Panc1 (cell line): ENCODE data around the gene ERC2. TPM values are rescaled to one million over a fixed set of nuclear protein-coding genes. Genes with fewer than 3 reads are reported as not detected.

Experiments
- ATAC-seq: fragments of 200-7000 bp; cut with Tn5 transposase; 2 replicates; pipeline ENCODE4 v1.9.1; 2020; ENCODE audit warnings: mild to moderate bottlenecking, moderate library complexity
- BruUV-seq: library from RNA; stranded (reverse); fragments of 400-500 nt; replicated peaks from 2 replicates; lab custom pipeline; 2021; lab: Mats Ljungman, UMichigan
- CTCF ChIA-PET: fragments of 300-600 bp; sonication (Branson Sonifier 250); formaldehyde crosslinking; loops from one replicate; lab custom pipeline; 2022; ENCODE audit warnings: antibody characterized with exemption; lab: Charles Lee
- POLR2A ChIA-PET: fragments of 300-600 bp; sonication (Branson Sonifier 250); formaldehyde crosslinking; loops from one replicate; lab custom pipeline; 2022; ENCODE audit warnings: antibody characterized with exemption; lab: Charles Lee
- DNase-seq: peaks from one replicate; pipeline ENCODE4 v3.0.0-alpha.2; 2010; ENCODE audit warnings: low read depth, low spot score
- H3K27ac ChIP-seq: 2 replicates; pipeline ENCODE4 v1.5.1; 2011; ENCODE audit warnings: mild to moderate bottlenecking, low read length, inconsistent platforms
- H3K27me3 ChIP-seq: fragments of 200-500 bp; sonication (Bioruptor generic); 2 replicates; pipeline ENCODE4 v1.6.0; 2014; ENCODE audit warnings: low read length, inconsistent platforms; ENCODE audit not compliant: control insufficient read depth, insufficient read depth
- H3K36me3 ChIP-seq: fragments of 200-500 bp; sonication (Bioruptor generic); 2 replicates; pipeline ENCODE4 v1.5.1; 2014; ENCODE audit warnings: inconsistent platforms, mild to moderate bottlenecking, low read length, moderate library complexity; ENCODE audit not compliant: control insufficient read depth, insufficient read depth
- H3K4me1 ChIP-seq: 2 replicates; pipeline ENCODE4 v1.5.1; 2011; ENCODE audit warnings: inconsistent platforms, mild to moderate bottlenecking, low read length, moderate library complexity; ENCODE audit not compliant: control insufficient read depth, insufficient read depth
- H3K4me3 ChIP-seq, 2 experiments: 2 replicates each; pipeline ENCODE4 v1.5.1; 2011 to 2012; ENCODE audit warnings: low read depth in 2 of 2, low read length in 2 of 2, mild to moderate bottlenecking in 2 of 2, inconsistent platforms in 1 of 2, moderate library complexity in 1 of 2
- H3K9me3 ChIP-seq: fragments of 200-500 bp; sonication (Bioruptor generic); 2 replicates; pipeline ENCODE4 v1.5.1; 2014; ENCODE audit warnings: low read depth, mild to moderate bottlenecking, inconsistent platforms, low read length, moderate library complexity; ENCODE audit not compliant: control insufficient read depth, insufficient read depth
- CTCF ChIP-seq: fragments of 450-650 bp; IDR thresholded peaks from 2 replicates; pipeline ENCODE4 v1.5.1; 2017; ENCODE audit warnings: mild to moderate bottlenecking
- POLR2AphosphoS5 ChIP-seq: IDR thresholded peaks from 2 replicates; pipeline ENCODE4 v1.6.1; 2012; ENCODE audit warnings: mild to moderate bottlenecking, low read depth, low read length, moderate library complexity
- REST ChIP-seq, 2 experiments: IDR thresholded peaks; 2 replicates each; pipeline ENCODE4 v1.6.1; 2011 to 2012; ENCODE audit warnings: low read depth in 2 of 2, control low read depth in 1 of 2, low read length in 1 of 2, mild to moderate bottlenecking in 1 of 2, moderate library complexity in 1 of 2; ENCODE audit not compliant: insufficient read depth in 1 of 2
- SIN3A ChIP-seq: IDR thresholded peaks from 2 replicates; pipeline ENCODE4 v1.6.1; 2012; ENCODE audit warnings: low read depth, mild to moderate bottlenecking, low read length, moderate library complexity, borderline replicate concordance; ENCODE audit not compliant: insufficient read depth
- TCF7L2 ChIP-seq: IDR thresholded peaks from 2 replicates; pipeline ENCODE4 v1.6.1; 2011; ENCODE audit warnings: mild to moderate bottlenecking, low read depth, low read length, inconsistent platforms
- in situ Hi-C: cut with HindIII; loops from 2 replicates; pipeline ENCODE4 v1.10.0; 2016; ENCODE audit warnings: low sequenced_read_pairs, low pct_unique_long_range_greater_than_20kb
- intact Hi-C: fragments of 100-400 bp; cut with micrococcal nuclease; formaldehyde crosslinking; loops from one replicate; pipeline ENCODE4 v1.10.0; 2022; ENCODE audit not compliant: unreplicated experiment
- total RNA-seq: library from RNA; stranded (reverse); gene quantifications from one replicate; pipeline ENCODE4 v1.2.1, GENCODE V29; 2021; ENCODE audit not compliant: unreplicated experiment

ERC2 gene
- total RNA-seq, 1 experiment from 2014 or later, result 0.33 TPM

- ChIA-PET POLR2A (no interaction called here), CTCF (no interaction called here)
- DNase-seq (no peak), ATAC-seq (no peak)
- intact Hi-C loops, result no loop called here
- no peaks in the 10 kb centered on the region for H3K27me3 ChIP-seq
- no peaks in the 10 kb centered on the region for H3K4me1 ChIP-seq
- H3K36me3 ChIP-seq, result no peaks in the 10 kb centered on the region
- in situ Hi-C loops, result no loop called here
- no peak overlapping the region for H3K27ac ChIP-seq
- no peaks in the 10 kb centered on the region for H3K9me3 ChIP-seq
- no peak for TF ChIP-seq TCF7L2
- TF ChIP-seq POLR2AphosphoS5, result no peak
- TF ChIP-seq SIN3A, result no peak
- TF ChIP-seq CTCF, result no peak
- no peak for TF ChIP-seq REST (IDR thresholded peaks at IDR 0.05; ENCODE audit: insufficient read depth in 1 of 2, low read depth in 2 of 2, low read length in 1 of 2)
- H3K4me3 ChIP-seq, result no peak overlapping the region
- no TSS peak for BruUV-seq
These were observed 361.1 kb downstream of the ERC2 start for GRCh38 chr3:56107157-56107556.

GRCh38 chr3:56102032-56102431, 366.2 kb downstream of the ERC2 start:
- H3K27ac ChIP-seq, result no peak overlapping the region
- no peaks in the 10 kb centered on the region for H3K4me1 ChIP-seq
- CTCF ChIA-PET, result no interaction called here
- no peak overlapping the region for H3K4me3 ChIP-seq
- POLR2A ChIA-PET, result no interaction called here
- DNase-seq (no peak), ATAC-seq (no peak)
- TF ChIP-seq TCF7L2 (no peak), SIN3A (no peak), REST (IDR thresholded peaks at IDR 0.05; ENCODE audit: insufficient read depth in 1 of 2, low read depth in 2 of 2, low read length in 1 of 2) (no peak), POLR2AphosphoS5 (no peak), CTCF (no peak)
- BruUV-seq, result no TSS peak
- H3K27me3 ChIP-seq, result no peaks in the 10 kb centered on the region
- no peaks in the 10 kb centered on the region for H3K36me3 ChIP-seq
- H3K9me3 ChIP-seq, result no peaks in the 10 kb centered on the region
- in situ Hi-C loops (no loop called here), intact Hi-C loops (no loop called here)
